Activated CD8-positive, alpha-beta memory T cell treated with anti-CD3 and anti-CD28 coated beads, Interleukin-2, amount 50 U/mL, for 24 hours (primary cell): ENCODE results near the gene INPP5K.

Experiments used
- DNase-seq: peaks from one replicate; pipeline ENCODE4 v3.0.0-alpha.2; 2020; ENCODE audit errors: extremely low read depth

INPP5K gene

GRCh38 chr17:1485423-1486376 lies 30.7 kb downstream of the INPP5K start:
- no peak for DNase-seq

DNA sequence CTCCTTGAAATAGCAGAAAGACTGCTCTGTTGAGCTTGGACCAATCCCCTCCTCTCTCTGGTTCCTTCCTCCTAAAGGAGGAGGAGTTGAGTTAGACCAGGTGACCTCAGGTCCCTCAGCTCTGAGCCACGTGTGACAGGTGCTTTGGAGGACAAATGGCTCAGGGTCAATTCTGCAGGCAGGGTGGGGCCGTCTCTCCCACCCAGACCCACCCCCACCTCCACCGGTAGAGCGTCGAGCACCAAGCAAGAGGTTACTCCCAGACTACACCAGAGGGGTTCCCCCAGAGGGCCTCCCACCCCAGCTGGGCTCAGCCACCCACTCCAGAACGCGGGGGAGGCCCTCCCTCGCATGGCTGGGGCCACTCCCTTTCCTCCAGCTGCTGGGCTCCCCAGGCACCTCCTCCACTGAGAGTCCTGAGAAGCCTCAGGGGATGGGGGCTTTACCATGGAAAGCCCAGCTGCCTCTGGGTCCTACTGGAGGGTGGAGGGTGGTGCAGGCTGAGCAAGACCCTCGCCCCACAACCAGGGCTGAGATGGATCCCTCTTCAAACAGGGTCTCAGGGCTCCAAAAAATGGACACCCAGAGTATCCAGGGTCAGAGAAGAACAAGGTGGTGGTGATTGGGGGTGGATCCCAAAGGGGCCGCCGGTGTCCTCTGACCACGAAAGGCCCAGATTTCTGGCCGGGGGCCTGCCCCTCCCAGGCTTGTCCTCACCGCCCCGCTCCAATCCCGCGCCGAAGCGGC lies 31.6 kb downstream of the INPP5K start:
- no peak for DNase-seq

DNA sequence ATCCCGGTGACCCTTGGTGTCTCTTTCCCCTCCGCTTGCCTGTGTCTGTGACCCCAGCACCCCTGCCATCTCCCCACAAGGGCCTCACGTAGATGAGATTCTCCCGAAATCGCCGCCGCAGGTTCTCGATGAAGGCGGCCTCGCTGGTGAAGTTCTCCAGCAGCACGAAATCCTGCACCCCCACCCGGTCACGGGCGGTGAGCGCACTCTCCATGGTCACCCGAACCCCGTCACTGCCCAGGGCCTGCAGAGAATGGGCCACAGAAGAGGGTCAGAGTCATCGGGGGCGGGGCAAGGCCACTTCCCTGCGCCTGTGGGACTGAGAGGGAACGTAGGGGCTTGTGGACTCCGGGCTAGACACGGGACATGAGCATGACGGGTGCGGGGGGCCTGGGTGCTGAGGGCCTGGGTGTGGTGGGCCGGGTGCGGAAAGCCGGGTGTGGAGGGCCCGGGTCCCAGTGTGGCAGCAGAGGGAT lies 32.3 kb downstream of the INPP5K start:
- DNase-seq, result no peak

DNA sequence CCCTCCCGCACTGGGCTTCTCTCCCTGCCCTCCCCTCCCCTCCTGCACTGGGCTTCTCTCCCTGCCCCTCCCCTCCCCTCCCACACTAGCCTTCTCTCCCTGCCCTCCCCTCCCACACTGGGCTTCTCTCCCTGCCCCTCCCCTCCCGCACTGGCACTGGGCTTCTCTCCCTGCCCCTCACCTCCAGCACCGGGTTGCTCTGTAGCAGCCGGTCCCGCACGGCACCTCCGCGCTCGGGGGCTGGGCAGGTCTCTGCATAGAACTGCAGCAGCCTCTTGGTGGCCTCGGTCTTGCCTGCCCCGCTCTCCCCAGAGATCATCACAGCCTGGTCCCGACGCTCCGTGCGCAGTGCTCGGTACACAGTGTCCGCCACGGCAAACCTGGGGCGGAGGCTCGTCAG lies 33.7 kb downstream of the INPP5K start:
- no peak for DNase-seq

DNA sequence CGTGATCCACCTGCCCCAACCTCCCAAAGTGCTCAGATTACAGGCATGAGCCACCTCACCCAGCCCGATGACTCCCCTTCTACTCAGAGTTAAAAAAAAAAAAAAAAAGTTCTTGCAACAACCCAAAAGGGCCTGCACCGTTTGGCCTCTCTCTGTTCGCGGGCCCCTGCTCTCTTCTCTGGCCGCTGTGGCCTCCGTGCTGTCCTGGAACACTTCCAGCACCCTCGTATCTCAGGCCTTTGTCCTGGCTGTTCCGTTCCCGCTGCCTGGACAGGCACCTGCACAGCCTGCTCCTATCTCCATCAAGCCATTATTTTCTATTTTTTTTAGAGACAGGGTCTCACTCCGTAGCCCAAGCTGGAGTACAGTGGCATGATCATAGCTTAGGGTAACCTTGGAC lies 34.7 kb downstream of the INPP5K start:
- DNase-seq, result no peak

DNA sequence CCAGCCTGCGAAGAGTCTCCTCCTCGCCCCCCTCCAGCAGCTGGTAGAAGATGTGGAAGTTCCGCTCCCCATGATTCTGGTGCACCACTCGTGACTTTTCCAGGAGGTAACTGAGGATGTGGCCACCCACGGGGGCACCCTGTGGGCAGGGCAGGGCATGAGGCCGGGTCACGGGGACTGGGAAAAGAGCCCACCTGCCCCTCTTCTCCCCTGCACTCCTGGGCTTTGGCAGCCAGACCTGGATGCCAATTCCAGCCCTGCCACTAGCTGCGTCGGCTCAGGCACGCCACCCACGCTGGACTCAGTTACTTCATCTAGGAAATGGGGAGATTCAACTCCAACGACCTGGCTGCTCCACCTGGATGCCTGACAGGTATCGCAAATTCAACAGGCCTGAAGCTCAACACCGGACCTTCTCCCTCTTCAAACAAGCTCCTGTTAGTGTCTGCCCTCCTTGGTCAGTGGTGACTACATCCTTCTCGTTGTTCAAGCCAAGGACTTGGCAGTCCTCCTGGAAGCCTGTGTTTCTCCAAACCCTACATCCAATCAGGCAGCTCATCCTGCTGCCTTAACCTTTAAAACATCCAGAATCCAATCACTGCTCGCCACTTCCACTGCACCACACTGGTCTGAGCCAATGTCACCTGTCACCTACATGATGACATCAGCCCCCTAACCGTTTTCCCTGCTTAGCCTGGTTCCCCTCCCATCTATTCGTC lies 35.5 kb downstream of the INPP5K start:
- no peak for DNase-seq

- DNase-seq, result no peak
Observed at GRCh38 chr17:1478418-1478817, 38.0 kb downstream of the INPP5K start.

DNA sequence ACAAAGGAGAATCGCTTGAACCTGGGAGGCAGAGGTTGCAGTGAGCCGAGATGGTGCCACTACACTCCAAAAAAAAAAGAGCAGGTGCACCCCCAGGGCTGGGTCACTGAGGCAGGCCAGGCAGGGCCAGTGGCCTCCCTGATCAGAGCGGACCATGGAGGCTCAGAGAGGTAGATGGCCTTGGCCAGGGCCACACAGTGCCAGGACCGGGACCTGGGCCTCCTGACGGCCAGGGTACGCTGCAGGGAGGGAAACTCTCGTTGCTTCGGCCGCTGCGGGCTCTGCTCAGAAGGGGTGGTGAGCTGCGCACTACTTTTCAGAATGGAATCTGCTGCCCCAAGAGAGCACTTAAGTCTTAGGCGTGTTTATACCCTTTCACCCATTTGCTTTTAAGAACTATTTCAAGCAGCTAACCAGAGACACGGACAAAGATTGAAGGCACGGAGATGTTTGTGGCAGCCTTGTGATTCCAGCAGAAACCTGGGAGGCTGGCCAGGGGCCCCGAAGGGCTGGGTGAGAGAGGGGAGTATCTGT lies 41.0 kb downstream of the INPP5K start:
- no peak for DNase-seq

DNA sequence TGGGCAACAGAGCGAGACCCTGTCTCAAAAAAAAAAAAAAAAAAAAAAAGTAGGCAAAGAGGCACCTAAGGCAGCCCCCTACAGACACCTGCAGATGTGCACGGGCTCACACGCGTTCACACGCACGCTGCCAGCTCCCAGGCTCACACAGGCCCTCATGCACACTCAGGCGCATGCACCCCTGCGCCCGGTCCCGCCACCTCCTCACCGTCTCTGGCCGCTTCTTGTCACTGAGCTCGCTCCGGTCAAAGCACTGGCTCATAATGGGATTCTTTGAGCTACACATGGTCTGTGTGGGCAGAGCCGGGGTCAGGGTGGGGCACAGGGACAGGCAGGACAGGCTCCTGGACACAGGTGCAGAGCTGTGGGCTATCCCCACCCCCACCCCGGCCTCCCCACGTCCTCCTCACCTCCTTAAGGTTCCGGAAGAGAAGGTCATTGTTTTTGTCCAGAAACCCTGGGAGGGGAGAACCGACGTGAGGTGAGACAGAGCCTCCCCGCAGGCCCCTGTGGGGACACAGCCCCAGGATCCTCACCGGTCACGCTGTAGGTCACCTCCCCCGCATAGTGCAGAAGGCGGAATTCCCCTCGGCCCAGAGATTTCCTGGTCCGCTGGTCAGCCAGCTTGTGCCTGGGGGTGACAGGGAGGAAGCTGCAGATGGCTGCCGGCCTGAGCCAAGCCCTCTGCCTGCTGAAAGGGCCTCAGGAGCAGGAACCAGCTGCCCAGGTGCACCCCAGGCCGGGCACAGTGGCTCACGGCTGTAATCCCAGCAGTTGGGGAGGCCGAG lies 41.8 kb downstream of the INPP5K start:
- no peak for DNase-seq

DNA sequence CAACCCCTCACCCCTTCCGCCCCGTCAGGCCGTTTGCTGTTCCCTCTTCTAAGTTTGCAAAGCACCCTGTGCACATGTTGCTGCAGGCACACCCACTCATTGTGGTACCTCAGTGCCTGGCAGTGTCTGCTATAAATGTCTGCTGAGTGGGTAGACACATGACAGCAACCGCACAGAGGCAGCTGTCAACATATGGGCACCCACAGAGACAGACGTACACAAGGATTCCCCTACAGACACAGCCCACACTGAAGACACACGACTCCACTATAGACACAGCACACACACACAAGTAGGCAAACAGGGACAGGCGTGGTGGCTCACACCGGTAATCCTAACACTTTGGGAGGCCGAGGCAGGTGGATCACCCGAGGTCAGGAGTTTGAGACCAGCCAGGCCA lies 42.6 kb downstream of the INPP5K start:
- DNase-seq, result no peak

GRCh38 chr17:1473170-1473569 lies 43.2 kb downstream of the INPP5K start:
- DNase-seq, result no peak

GRCh38 chr17:1471911-1472821 lies 44.2 kb downstream of the INPP5K start:
- DNase-seq, result no peak

DNA sequence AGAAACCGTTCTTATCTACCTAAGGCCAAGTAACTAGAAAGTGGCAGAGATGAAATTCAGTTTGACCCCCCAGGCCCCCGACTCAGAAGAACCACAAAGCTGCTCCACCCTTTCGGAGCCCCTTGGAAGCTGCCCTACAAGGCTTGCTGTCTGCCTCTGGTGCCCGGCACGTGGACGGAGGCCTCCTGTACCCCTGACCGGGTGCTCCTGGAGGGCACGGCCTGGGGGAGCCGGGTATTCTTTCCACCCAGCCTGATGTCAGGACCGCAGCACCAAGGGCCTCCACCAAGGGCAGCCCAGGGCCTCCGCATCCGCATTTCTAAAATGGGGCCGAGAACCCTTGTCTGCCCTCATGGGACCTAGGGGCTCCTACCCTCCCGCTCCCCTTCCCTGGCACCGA lies 44.9 kb downstream of the INPP5K start:
- DNase-seq, result no peak

- no peak for DNase-seq
Observed at GRCh38 chr17:1470755-1471462, 45.5 kb downstream of the INPP5K start.

- no peak for DNase-seq
Observed at GRCh38 chr17:1470071-1470754, 46.2 kb downstream of the INPP5K start.

DNA sequence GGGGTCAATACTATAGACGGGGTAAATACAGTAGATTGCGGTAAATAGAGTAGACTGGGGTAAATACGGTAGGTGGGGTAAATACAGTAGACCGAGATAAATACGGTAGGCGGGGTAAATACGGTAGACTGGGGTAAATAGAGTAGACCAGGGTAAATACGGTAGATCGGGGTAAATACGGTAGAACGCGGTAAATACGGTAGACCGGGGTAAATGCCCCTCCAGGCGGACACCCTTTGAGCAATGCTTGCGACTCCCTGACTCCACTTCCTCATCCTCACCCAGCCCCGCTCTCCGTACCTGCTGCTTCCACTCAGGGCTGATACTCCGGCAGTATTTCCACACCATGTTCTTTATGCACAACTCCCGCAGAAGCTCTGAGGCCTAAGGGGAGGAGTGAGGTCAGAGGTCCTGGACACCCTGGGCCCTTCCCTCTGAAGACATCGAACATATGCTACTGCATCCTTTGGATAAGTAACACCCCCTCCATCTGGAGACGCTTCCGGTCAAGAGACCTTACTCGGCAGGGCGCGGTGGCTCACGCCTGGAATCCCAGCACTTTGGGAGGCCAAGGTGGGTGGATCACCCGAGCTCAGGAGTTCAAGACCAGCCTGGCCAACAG lies 47.1 kb downstream of the INPP5K start:
- DNase-seq, result no peak

- DNase-seq, result no peak
Observed at GRCh38 chr17:1467898-1468492, 48.4 kb downstream of the INPP5K start.

GRCh38 chr17:1467258-1467657 lies 49.2 kb downstream of the INPP5K start:
- no peak for DNase-seq
